H1 (cell line): ENCODE data around the gene ADCY7. TPM values are rescaled to one million over a fixed set of nuclear protein-coding genes. Genes with fewer than 3 reads are reported as not detected.

Experiments
- CTCF ChIA-PET: fragments of 300-600 bp; sonication (Branson Sonifier 250); formaldehyde crosslinking; loops from one replicate; lab custom pipeline; 2021; ENCODE audit not compliant: partially characterized antibody; lab: Charles Lee
- POLR2A ChIA-PET: fragments of 300-600 bp; sonication (Branson Sonifier 250); formaldehyde crosslinking; loops from one replicate; lab custom pipeline; 2021; ENCODE audit warnings: inconsistent platforms; ENCODE audit not compliant: partially characterized antibody; lab: Charles Lee
- DNase-seq, 2 experiments: peaks; one replicate each; pipeline versions ENCODE4 v3.0.0 to v3.0.0-alpha.2; 2010 to 2022; ENCODE audit warnings: low spot score in 2 of 2, low read depth in 1 of 2, mixed read lengths in 1 of 2
- FAIRE-seq: peaks from 2 replicates; lab custom pipeline; 2011; peaks lifted over from hg19 to GRCh38; lab: Jason Lieb, UNC
- H2AFZ ChIP-seq: 2 replicates; pipeline ENCODE4 v1.8.1; 2012; ENCODE audit warnings: low read length, inconsistent platforms
- H2AK5ac ChIP-seq: 2 replicates; pipeline ENCODE4 v1.6.1; 2013; ENCODE audit warnings: low read depth, low read length
- H2BK120ac ChIP-seq: replicated peaks from 2 replicates; pipeline ENCODE3; 2013; ENCODE audit warnings: low read depth, low read length, inconsistent platforms
- H2BK12ac ChIP-seq: 2 replicates; pipeline ENCODE4 v1.6.1; 2013; ENCODE audit warnings: low read depth, low read length
- H2BK15ac ChIP-seq: 2 replicates; pipeline ENCODE4 v1.6.1; 2013; ENCODE audit warnings: low read length
- H2BK20ac ChIP-seq: 2 replicates; pipeline ENCODE4 v1.6.1; 2013; ENCODE audit warnings: low read length
- H2BK5ac ChIP-seq: 2 replicates; pipeline ENCODE4 v1.6.1; 2013; ENCODE audit warnings: low read depth, low read length
- H3K14ac ChIP-seq: 2 replicates; pipeline ENCODE4 v1.6.1; 2013; ENCODE audit warnings: inconsistent platforms; ENCODE audit not compliant: insufficient read length
- H3K18ac ChIP-seq: 2 replicates; pipeline ENCODE4 v1.6.1; 2013; ENCODE audit warnings: low read length; ENCODE audit errors: extremely low read depth
- H3K23ac ChIP-seq: 2 replicates; pipeline ENCODE4 v1.6.1; 2013; ENCODE audit warnings: inconsistent platforms; ENCODE audit not compliant: insufficient read length
- H3K23me2 ChIP-seq: 2 replicates; pipeline ENCODE4 v1.6.1; 2013; ENCODE audit warnings: low read depth, low read length
- H3K27ac ChIP-seq: 2 replicates; pipeline ENCODE4 v1.6.1; 2011; ENCODE audit warnings: low read depth, low read length, inconsistent platforms
- H3K27me3 ChIP-seq, 4 experiments: replicated peaks in 1 of 4; 1 replicate in 1 of 4; 2 replicates in 3 of 4; pipeline versions ENCODE4 v1.6.1 to v1.8.1; 2011 to 2013; ENCODE audit warnings: low read length in 3 of 4, mild to moderate bottlenecking in 3 of 4, inconsistent platforms in 2 of 4, mixed read lengths in 2 of 4, moderate library complexity in 1 of 4; ENCODE audit not compliant: control insufficient read depth in 3 of 4, insufficient read depth in 3 of 4; ENCODE audit errors: extremely low read depth in 1 of 4
- H3K36me3 ChIP-seq, 4 experiments: 2 replicates each; pipeline versions ENCODE4 v1.6.1 to v1.8.1; 2011 to 2013; ENCODE audit warnings: mild to moderate bottlenecking in 4 of 4, low read length in 3 of 4, moderate library complexity in 2 of 4, control low read depth in 1 of 4, inconsistent platforms in 1 of 4; ENCODE audit not compliant: insufficient read depth in 4 of 4, control insufficient read depth in 2 of 4
- H3K4ac ChIP-seq: replicated peaks from 2 replicates; pipeline ENCODE3; 2013; ENCODE audit warnings: low read length, low read depth, mixed read lengths, inconsistent platforms; ENCODE audit not compliant: insufficient read length
- H3K4me1 ChIP-seq, 4 experiments: replicated peaks in 1 of 4; 1 replicate in 1 of 4; 2 replicates in 3 of 4; pipeline versions ENCODE4 v1.6.1 to v1.8.1; 2011 to 2013; ENCODE audit warnings: low read length in 3 of 4, inconsistent platforms in 2 of 4, mixed read lengths in 1 of 4; ENCODE audit not compliant: insufficient read depth in 4 of 4, control insufficient read depth in 3 of 4
- H3K4me2 ChIP-seq, 2 experiments: 2 replicates each; pipeline versions ENCODE4 v1.6.1 to v1.8.1; 2011 to 2013; ENCODE audit warnings: low read depth in 2 of 2, low read length in 2 of 2, control low read depth in 1 of 2, inconsistent platforms in 1 of 2, mild to moderate bottlenecking in 1 of 2; ENCODE audit not compliant: insufficient read depth in 1 of 2
- H3K4me3 ChIP-seq, 4 experiments: fragments of 200-600, 300-600 bp in 1 of 4; sonication (generic), shearing (Covaris generic), sonication (Bioruptor Twin) in 1 of 4; 2 replicates each; pipeline versions ENCODE4 v1.5.1 to v1.8.1; 2011 to 2016; ENCODE audit warnings: low read length in 4 of 4, low read depth in 3 of 4, control low read depth in 2 of 4, inconsistent platforms in 2 of 4, mild to moderate bottlenecking in 2 of 4, mixed read lengths in 1 of 4, moderate library complexity in 1 of 4; ENCODE audit not compliant: insufficient read depth in 2 of 4; ENCODE audit errors: extremely low read depth in 1 of 4
- H3K56ac ChIP-seq: replicated peaks from 2 replicates; pipeline ENCODE3; 2013; ENCODE audit warnings: low read depth, mild to moderate bottlenecking, mixed read lengths, low read length, inconsistent platforms; ENCODE audit not compliant: insufficient read length
- H3K79me1 ChIP-seq: 2 replicates; pipeline ENCODE4 v1.6.1; 2013; ENCODE audit warnings: low read depth, low read length, control low read depth
- H3K79me2 ChIP-seq, 2 experiments: 2 replicates each; pipeline versions ENCODE4 v1.6.1 to v1.8.1; 2012 to 2013; ENCODE audit warnings: low read length in 2 of 2, mild to moderate bottlenecking in 2 of 2, inconsistent platforms in 1 of 2; ENCODE audit not compliant: insufficient read depth in 2 of 2, control insufficient read depth in 1 of 2
- H3K9ac ChIP-seq, 4 experiments: replicated peaks in 1 of 4; 1 replicate in 1 of 4; 2 replicates in 3 of 4; pipeline versions ENCODE4 v1.6.1 to v1.8.1; 2011 to 2013; ENCODE audit warnings: low read depth in 3 of 4, low read length in 3 of 4, control low read depth in 2 of 4, mild to moderate bottlenecking in 2 of 4, moderate library complexity in 2 of 4, inconsistent platforms in 1 of 4; ENCODE audit errors: extremely low read depth in 1 of 4
- H3K9me3 ChIP-seq, 2 experiments: 2 replicates each; pipeline versions ENCODE4 v1.6.1 to v1.8.1; 2012 to 2013; ENCODE audit warnings: mild to moderate bottlenecking in 2 of 2, moderate library complexity in 2 of 2, control low read depth in 1 of 2, inconsistent platforms in 1 of 2, low read depth in 1 of 2, low read length in 1 of 2, mixed read lengths in 1 of 2; ENCODE audit not compliant: insufficient read depth in 2 of 2
- H4K20me1 ChIP-seq, 2 experiments: replicated peaks in 1 of 2; 2 replicates each; pipeline versions ENCODE3 to v1.8.1; 2011 to 2013; ENCODE audit warnings: inconsistent platforms in 2 of 2, low read length in 2 of 2, mild to moderate bottlenecking in 1 of 2; ENCODE audit not compliant: insufficient read depth in 2 of 2, control insufficient read depth in 1 of 2
- H4K5ac ChIP-seq: 2 replicates; pipeline ENCODE4 v1.6.1; 2013; ENCODE audit warnings: low read length, low read depth, mixed read lengths, inconsistent platforms; ENCODE audit not compliant: insufficient read length
- H4K8ac ChIP-seq: 2 replicates; pipeline ENCODE4 v1.8.0; 2013; ENCODE audit warnings: mild to moderate bottlenecking, moderate library complexity, low read length, inconsistent platforms; ENCODE audit not compliant: insufficient read depth; ENCODE audit errors: extremely low read depth
- H4K91ac ChIP-seq: replicated peaks from 2 replicates; pipeline ENCODE3; 2013; ENCODE audit warnings: low read length, mixed read lengths, inconsistent platforms; ENCODE audit not compliant: insufficient read length
- BCL11A ChIP-seq, 2 experiments: IDR thresholded peaks; one replicate each; pipeline ENCODE4 v1.6.1; 2011; ENCODE audit warnings: low read depth in 2 of 2, low read length in 2 of 2, mild to moderate bottlenecking in 2 of 2
- CBX8 ChIP-seq: fragments of 300-800, 300-1000 bp; sonication (generic); IDR thresholded peaks from 2 replicates; pipeline ENCODE4 v1.7.1; 2016; ENCODE audit warnings: low read depth, low read length, borderline replicate concordance
- POLR2A ChIP-seq, 2 experiments: IDR thresholded peaks; 1 replicate in 1 of 2; 2 replicates in 1 of 2; pipeline ENCODE4 v1.6.1; 2011; ENCODE audit warnings: low read depth in 2 of 2, low read length in 2 of 2, mild to moderate bottlenecking in 2 of 2; ENCODE audit errors: control extremely low read depth in 1 of 2
- RAD21 ChIP-seq, 2 experiments: IDR thresholded peaks in 1 of 2; conservative IDR thresholded peaks in 1 of 2; 2 replicates each; pipeline ENCODE4 v1.6.1; 2011; ENCODE audit warnings: low read depth in 2 of 2, low read length in 2 of 2, improper control_type of control experiment in 1 of 2, inconsistent platforms in 1 of 2, mild to moderate bottlenecking in 1 of 2, moderate library complexity in 1 of 2
- TAF7 ChIP-seq: optimal IDR thresholded peaks from 2 replicates; pipeline ENCODE3; 2011; ENCODE audit warnings: low read depth, mild to moderate bottlenecking, inconsistent platforms, low read length, moderate library complexity, borderline replicate concordance
- WGBS, 2 experiments: shearing (Covaris generic) in 1 of 2; methylation state at CpG; one replicate each; pipeline versions ENCODE4 v1.1.6 to v1.1.7; 2013 to 2015; ENCODE audit warnings: low lambda C conversion rate in 2 of 2, mixed read lengths in 2 of 2, inconsistent platforms in 1 of 2, low coverage in 1 of 2, missing lambda C conversion rate in 1 of 2; ENCODE audit not compliant: insufficient replicate concordance in 2 of 2, insufficient coverage in 1 of 2, insufficient read length in 1 of 2; ENCODE audit errors: extremely low coverage in 1 of 2, missing lambda C conversion rate in 1 of 2; 5-methylcytosine and 5-hydroxymethylcytosine counted together
- polyA plus RNA-seq, 7 experiments: library from polyadenylated mRNA; depleted of rRNA in 3 of 7; stranded (reverse) in 5 of 7; unstranded in 2 of 7; fragments of >200 nt in 5 of 7; fragments of 200-250 nt in 2 of 7; gene quantifications; 1 replicate in 5 of 7; 2 replicates in 1 of 7; 4 replicates in 1 of 7; pipeline versions ENCODE4 v1.2.1 to v1.2.3, GENCODE V29; 2011 to 2013; ENCODE audit warnings: missing spikeins in 2 of 7, mixed read lengths in 2 of 7
- total RNA-seq: library from RNA; stranded (reverse); fragmentation: NEBNext Ultra II Directional; extraction: Animal tissue kit (Norgen Biotek cat#: 25700); gene quantifications from 2 replicates; pipeline ENCODE4 v1.2.1, GENCODE V29; 2021

Gene ADCY7
- total and polyA plus RNA-seq, 2 of the 8 experiments (the other 6 are each of a cell fraction or from before 2014, with no cell fraction given) = 2.4 to 5.1 TPM

GRCh38 chr16:50318796-50319578 lies 52.6 kb downstream of the ADCY7 start:
- H3K4me2 ChIP-seq = no peak overlapping the region
- no peak overlapping the region for H3K18ac ChIP-seq
- no peak overlapping the region for H3K4me3 ChIP-seq
- H3K79me1 ChIP-seq = no peaks in the 10 kb centered on the region; the same call in 1 of the 2 replicates
- H3K36me3 ChIP-seq = peaks cover 12 to 86% (median 46%) of the 10 kb centered on the region in 4 experiments
- no peaks in the 10 kb centered on the region for H3K9me3 ChIP-seq
- H3K79me2 ChIP-seq = no peaks in the 10 kb centered on the region
- H2BK15ac ChIP-seq = no peak overlapping the region
- no peak overlapping the region for H2BK12ac ChIP-seq
- 87% methylated on average over 9 of the region's 9 CpGs; no CpG with 5 or more reads in 1 of the 2 experiments for WGBS, 2 experiments
- H4K20me1 ChIP-seq = peaks cover 0 to under 1% of the 10 kb centered on the region in 2 experiments
- CTCF ChIA-PET = no interaction called here
- H3K9ac ChIP-seq = no peak overlapping the region
- H2BK120ac ChIP-seq = no peak overlapping the region
- no peaks in the 10 kb centered on the region for H3K27me3 ChIP-seq
- no peak overlapping the region for H4K5ac ChIP-seq
- no peak for TF ChIP-seq RAD21 (IDR thresholded peaks at IDR 0.05 in 1 of 2, conservative IDR thresholded peaks at IDR 0.05 in 1 of 2; ENCODE audit: low read depth in 2 of 2, low read length in 2 of 2)
- no peak for TF ChIP-seq POLR2A (IDR thresholded peaks at IDR 0.05; ENCODE audit: control extremely low read depth in 1 of 2, low read depth in 2 of 2, low read length in 2 of 2)
- no peak for TF ChIP-seq BCL11A (IDR thresholded peaks at IDR 0.05; ENCODE audit: low read depth in 2 of 2, low read length in 2 of 2)
- TF ChIP-seq CBX8 = no peak
- no peak for TF ChIP-seq TAF7
- TF ChIP-seq, all 59 proteins: peak for 0
- Histone ChIP-seq H3K4ac (no peak overlapping the region), H2BK5ac (no peak overlapping the region), H3K23ac (no peak overlapping the region), H4K8ac (no peak overlapping the region), H2BK20ac (no peak overlapping the region), H4K91ac (no peak overlapping the region), H3K23me2 (no peaks in the 10 kb centered on the region), H3K14ac (no peak overlapping the region), H3K27ac (no peak overlapping the region), H2AK5ac (no peak overlapping the region), H3K56ac (no peak overlapping the region), H2AFZ (no peak overlapping the region), H3K4me1 (no peaks in the 10 kb centered on the region)
- POLR2A ChIA-PET = no interaction called here
- DNase-seq (no peak), FAIRE-seq (no peak)
